ENCODE results near the gene SLC6A8.
"Not testable (repeated sequence)": the region's sequence is repeated elsewhere in the genome, so short reads cannot be mapped to it uniquely, and the experiment has no call there.

SLC6A8 gene

DNA sequence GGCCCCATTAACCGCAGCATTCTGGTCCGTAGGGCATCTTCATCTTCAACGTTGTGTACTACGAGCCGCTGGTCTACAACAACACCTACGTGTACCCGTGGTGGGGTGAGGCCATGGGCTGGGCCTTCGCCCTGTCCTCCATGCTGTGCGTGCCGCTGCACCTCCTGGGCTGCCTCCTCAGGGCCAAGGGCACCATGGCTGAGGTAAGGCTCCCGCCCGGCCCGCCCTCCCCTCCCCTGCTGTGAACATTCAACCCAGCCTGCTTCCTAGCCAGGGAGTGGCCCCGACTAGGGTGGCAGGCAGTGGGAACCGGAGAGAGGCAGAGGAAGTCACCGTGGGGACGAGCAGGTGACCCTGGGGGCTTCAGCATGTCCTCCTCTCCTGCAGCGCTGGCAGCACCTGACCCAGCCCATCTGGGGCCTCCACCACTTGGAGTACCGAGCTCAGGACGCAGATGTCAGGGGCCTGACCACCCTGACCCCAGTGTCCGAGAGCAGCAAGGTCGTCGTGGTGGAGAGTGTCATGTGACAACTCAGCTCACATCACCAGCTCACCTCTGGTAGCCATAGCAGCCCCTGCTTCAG is 7.1 kb downstream of the SLC6A8 start:
- H3K4me1 ChIP-seq (ENCODE audit: control insufficient read depth, insufficient read depth, low read length): no peaks in the 10 kb centered on the region
- H3K4me3 ChIP-seq (ENCODE audit: low read depth, low read length): no peak overlapping the region
- ChIA-PET POLR2A (interaction anchor here (1.4 kb wide), 1 partner anchor 14 kb away, joined by 3 read pairs; no protein-coding TSS in a partner anchor), CTCF (interaction anchor here (1.0 kb wide), 1 partner anchor 26 kb away, joined by 3 read pairs; no protein-coding TSS in a partner anchor)
- peaks cover 0 to 77% of the 10 kb centered on the region in 2 experiments; a peak in 1 of 3 replicates for H3K36me3 ChIP-seq (ENCODE audit: control insufficient read depth in 2 of 2, insufficient read depth in 1 of 2, low read length in 2 of 2)
- H3K27ac ChIP-seq (ENCODE audit: extremely low read depth, low read depth, low read length): no peak overlapping the region
- no peaks in the 10 kb centered on the region for H3K9me3 ChIP-seq (ENCODE audit: control insufficient read depth, insufficient read depth, low read depth, low read length)
- TF ChIP-seq ZBTB48 (tag by site-specific recombination; IDR thresholded peaks at IDR 0.05): no peak
- no peak for TF ChIP-seq ZNF121 (tag by site-specific recombination; IDR thresholded peaks at IDR 0.05)
- TF ChIP-seq KLF1 (tag by site-specific recombination; IDR thresholded peaks at IDR 0.05): peak; percentile 87
- TF ChIP-seq KLF16 (tag by site-specific recombination; IDR thresholded peaks at IDR 0.05): no peak
- TF ChIP-seq PRDM2 (tag by site-specific recombination; IDR thresholded peaks at IDR 0.05; ENCODE audit: borderline replicate concordance): no peak

DNA sequence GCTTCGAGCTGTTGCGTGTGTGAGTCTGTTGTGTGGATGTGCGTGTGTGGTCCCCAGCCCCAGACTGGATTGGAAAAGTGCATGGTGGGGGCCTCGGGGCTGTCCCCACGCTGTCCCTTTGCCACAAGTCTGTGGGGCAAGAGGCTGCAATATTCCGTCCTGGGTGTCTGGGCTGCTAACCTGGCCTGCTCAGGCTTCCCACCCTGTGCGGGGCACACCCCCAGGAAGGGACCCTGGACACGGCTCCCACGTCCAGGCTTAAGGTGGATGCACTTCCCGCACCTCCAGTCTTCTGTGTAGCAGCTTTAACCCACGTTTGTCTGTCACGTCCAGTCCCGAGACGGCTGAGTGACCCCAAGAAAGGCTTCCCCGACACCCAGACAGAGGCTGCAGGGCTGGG is 8.4 kb downstream of the SLC6A8 start:
- TF ChIP-seq ZNF621 (tag by site-specific recombination; IDR thresholded peaks at IDR 0.05): no peak
- Histone ChIP-seq H3K4me3 (ENCODE audit: low read depth, low read length) (no peak overlapping the region), H3K36me3 (ENCODE audit: control insufficient read depth in 2 of 2, insufficient read depth in 1 of 2, low read length in 2 of 2) (peaks cover 0 to 75% of the 10 kb centered on the region in 2 experiments; a peak in 1 of 3 replicates), H3K27ac (ENCODE audit: extremely low read depth, low read depth, low read length) (no peak overlapping the region; the same call in 1 of the 2 replicates), H3K4me1 (ENCODE audit: control insufficient read depth, insufficient read depth, low read length) (no peaks in the 10 kb centered on the region), H3K9me3 (ENCODE audit: control insufficient read depth, insufficient read depth, low read depth, low read length) (no peaks in the 10 kb centered on the region)
- ChIA-PET POLR2A (interaction anchor here (1.4 kb wide), 1 partner anchor 12 kb away, joined by 3 read pairs; no protein-coding TSS in a partner anchor), CTCF (no interaction called here)

- H3K4me1 ChIP-seq (ENCODE audit: control insufficient read depth, insufficient read depth, low read length); H3K9me3 ChIP-seq (ENCODE audit: control insufficient read depth, insufficient read depth, low read depth, low read length); H3K4me3 ChIP-seq (ENCODE audit: low read depth, low read length); CTCF ChIA-PET: not testable (repeated sequence)
- peaks cover 0 to 75% of the 10 kb centered on the region in 2 experiments; a peak in 1 of 3 replicates for H3K36me3 ChIP-seq (ENCODE audit: control insufficient read depth in 2 of 2, insufficient read depth in 1 of 2, low read length in 2 of 2)
- POLR2A ChIA-PET: interaction anchor here (1.4 kb wide), 1 partner anchor 12 kb away, joined by 3 read pairs; no protein-coding TSS in a partner anchor
- H3K27ac ChIP-seq (ENCODE audit: extremely low read depth, low read depth, low read length): peak overlapping the region; percentile 11; the same call in 1 of the 2 replicates
These were observed 8.8 kb downstream of the SLC6A8 start for GRCh38 chrX:153696538-153696937.

GRCh38 chrX:153696986-153697722 is 9.4 kb downstream of the SLC6A8 start:
- H3K27ac ChIP-seq (ENCODE audit: extremely low read depth, low read depth, low read length): 0 out of 2 replicates have a peak overlapping the region, but pooled peaks have one; percentile 34
- H3K36me3 ChIP-seq (ENCODE audit: control insufficient read depth in 2 of 2, insufficient read depth in 1 of 2, low read length in 2 of 2): peaks cover 0 to 75% of the 10 kb centered on the region in 2 experiments; a peak in 1 of 3 replicates
- POLR2A ChIA-PET; H3K4me1 ChIP-seq (ENCODE audit: control insufficient read depth, insufficient read depth, low read length); H3K4me3 ChIP-seq (ENCODE audit: low read depth, low read length); H3K9me3 ChIP-seq (ENCODE audit: control insufficient read depth, insufficient read depth, low read depth, low read length); CTCF ChIA-PET: not testable (repeated sequence)
